OCI-LY3 (cell line): ENCODE data around the gene MACC1.
"Not testable (repeated sequence)": the region's sequence is repeated elsewhere in the genome, so short reads cannot be mapped to it uniquely, and the experiment has no call there.

ENCODE experiments used
- H2AFZ ChIP-seq: fragments of 200-600, 300-600 bp; shearing (Covaris generic); 2 replicates; pipeline ENCODE4 v1.6.0; 2014; ENCODE audit warnings: antibody characterized with exemption, low read depth, low read length
- H3K27ac ChIP-seq: fragments of 200-600, 300-600 bp; sonication (generic); 2 replicates; pipeline ENCODE4 v1.5.1; 2014; ENCODE audit warnings: mild to moderate bottlenecking, low read length, moderate library complexity, mixed read lengths
- H3K27me3 ChIP-seq: fragments of 200-600, 300-600 bp; sonication (generic); 2 replicates; pipeline ENCODE4 v1.6.1; 2014; ENCODE audit warnings: low read depth, low read length, mixed read lengths
- H3K36me3 ChIP-seq: fragments of 200-600, 300-600 bp; sonication (generic); replicated peaks from 2 replicates; pipeline ENCODE3; 2014; ENCODE audit warnings: low read depth, low read length, mixed read lengths
- H3K4me1 ChIP-seq: fragments of 300-600, 200-600 bp; sonication (generic); 2 replicates; pipeline ENCODE4 v1.6.1; 2014; ENCODE audit warnings: low read length, mixed read lengths
- H3K4me2 ChIP-seq: fragments of 200-600, 300-600 bp; sonication (generic); 2 replicates; pipeline ENCODE4 v1.6.1; 2014; ENCODE audit warnings: low read length, mixed read lengths
- H3K4me3 ChIP-seq: fragments of 300-600, 200-600 bp; sonication (generic); 2 replicates; pipeline ENCODE4 v1.5.1; 2014; ENCODE audit warnings: antibody characterized with exemption, mild to moderate bottlenecking, low read length, moderate library complexity
- H3K79me2 ChIP-seq: fragments of 300-600, 200-600 bp; shearing (Covaris generic); 2 replicates; pipeline ENCODE4 v1.6.1; 2014; ENCODE audit warnings: mild to moderate bottlenecking, low read length, mixed read lengths
- H3K9ac ChIP-seq: fragments of 300-600, 200-600 bp; shearing (Covaris generic); 2 replicates; pipeline ENCODE4 v1.6.0; 2014; ENCODE audit warnings: mild to moderate bottlenecking, low read length, moderate library complexity
- H3K9me3 ChIP-seq: fragments of 200-600, 300-600 bp; shearing (Covaris generic); 2 replicates; pipeline ENCODE4 v1.6.1; 2014; ENCODE audit warnings: low read length, mixed read lengths; ENCODE audit not compliant: insufficient read depth
- H4K20me1 ChIP-seq: fragments of 200-600, 300-600 bp; sonication (generic); 2 replicates; pipeline ENCODE4 v1.6.1; 2016; ENCODE audit warnings: low read length, mixed read lengths; ENCODE audit not compliant: insufficient read depth
- EZH2phosphoT487 ChIP-seq: fragments of 200-600 bp; shearing (Covaris generic); IDR thresholded peaks from 2 replicates; pipeline ENCODE4 v1.6.1; 2018; ENCODE audit warnings: antibody characterized with exemption, mixed run types, low read depth
- TF ChIP-seq, protein P1 (sequence below): fragments of 200-600, 300-600 bp; sonication (generic); IDR thresholded peaks from 2 replicates; pipeline ENCODE4 v1.5.1; 2014; ENCODE audit warnings: antibody characterized with exemption, low read length, low read depth

The MACC1 gene

GRCh38 chr7:20214132-20214531, 3.1 kb downstream of the MACC1 start:
- Histone ChIP-seq H3K27ac (no peak overlapping the region), H3K4me1 (peaks cover 38% of the 10 kb centered on the region), H3K4me3 (no peak overlapping the region), H3K4me2 (no peak overlapping the region), H4K20me1 (no peaks in the 10 kb centered on the region), H3K9me3 (peaks cover 7% of the 10 kb centered on the region; the same call in 1 of the 2 replicates), H3K79me2 (peaks cover 49% of the 10 kb centered on the region), H2AFZ (no peak overlapping the region), H3K9ac (no peak overlapping the region), H3K36me3 (peaks cover 13% of the 10 kb centered on the region), H3K27me3 (no peaks in the 10 kb centered on the region)
- no peak for TF ChIP-seq EZH2phosphoT487
- TF ChIP-seq, protein P1, sequence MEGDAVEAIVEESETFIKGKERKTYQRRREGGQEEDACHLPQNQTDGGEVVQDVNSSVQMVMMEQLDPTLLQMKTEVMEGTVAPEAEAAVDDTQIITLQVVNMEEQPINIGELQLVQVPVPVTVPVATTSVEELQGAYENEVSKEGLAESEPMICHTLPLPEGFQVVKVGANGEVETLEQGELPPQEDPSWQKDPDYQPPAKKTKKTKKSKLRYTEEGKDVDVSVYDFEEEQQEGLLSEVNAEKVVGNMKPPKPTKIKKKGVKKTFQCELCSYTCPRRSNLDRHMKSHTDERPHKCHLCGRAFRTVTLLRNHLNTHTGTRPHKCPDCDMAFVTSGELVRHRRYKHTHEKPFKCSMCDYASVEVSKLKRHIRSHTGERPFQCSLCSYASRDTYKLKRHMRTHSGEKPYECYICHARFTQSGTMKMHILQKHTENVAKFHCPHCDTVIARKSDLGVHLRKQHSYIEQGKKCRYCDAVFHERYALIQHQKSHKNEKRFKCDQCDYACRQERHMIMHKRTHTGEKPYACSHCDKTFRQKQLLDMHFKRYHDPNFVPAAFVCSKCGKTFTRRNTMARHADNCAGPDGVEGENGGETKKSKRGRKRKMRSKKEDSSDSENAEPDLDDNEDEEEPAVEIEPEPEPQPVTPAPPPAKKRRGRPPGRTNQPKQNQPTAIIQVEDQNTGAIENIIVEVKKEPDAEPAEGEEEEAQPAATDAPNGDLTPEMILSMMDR = no peak

- H3K27ac ChIP-seq = no peak overlapping the region
- no peak overlapping the region for H2AFZ ChIP-seq
- H3K9me3 ChIP-seq = peaks cover 13% of the 10 kb centered on the region; the same call in 1 of the 2 replicates
- peaks cover 15% of the 10 kb centered on the region for H3K36me3 ChIP-seq
- H3K4me2 ChIP-seq = no peak overlapping the region
- H3K27me3 ChIP-seq = no peaks in the 10 kb centered on the region
- no peak overlapping the region for H3K9ac ChIP-seq
- no peak overlapping the region for H3K4me3 ChIP-seq
- H4K20me1 ChIP-seq = no peaks in the 10 kb centered on the region
- H3K4me1 ChIP-seq = peaks cover 31% of the 10 kb centered on the region
- peaks cover 51% of the 10 kb centered on the region for H3K79me2 ChIP-seq
- TF ChIP-seq, protein P1 = no peak
- TF ChIP-seq EZH2phosphoT487 = no peak
These were observed 3.8 kb downstream of the MACC1 start for GRCh38 chr7:20213378-20213777.

DNA sequence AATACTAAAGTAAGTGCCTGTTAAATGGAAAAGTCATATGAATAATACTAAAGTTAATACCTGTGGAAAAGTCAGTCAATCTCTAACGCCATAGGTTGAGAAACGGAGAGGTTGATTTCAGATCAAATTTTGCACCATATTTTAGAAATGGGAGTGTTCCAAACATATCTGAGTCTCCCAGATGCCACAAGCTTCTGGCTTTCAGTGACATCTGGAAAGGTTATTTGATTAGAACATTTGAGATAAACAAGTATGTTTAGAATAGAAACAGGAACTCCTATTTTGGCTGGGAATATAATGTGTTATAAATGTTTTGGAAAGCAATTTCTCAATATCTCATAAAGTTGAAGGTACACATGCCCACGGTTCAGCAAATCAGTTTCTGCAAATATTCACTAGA, 5.8 kb downstream of the MACC1 start:
- TF ChIP-seq, protein P1 = no peak
- Histone ChIP-seq H3K27me3 (no peaks in the 10 kb centered on the region), H3K79me2 (peaks cover 46% of the 10 kb centered on the region), H3K4me1 (peaks cover 14% of the 10 kb centered on the region), H4K20me1 (no peaks in the 10 kb centered on the region), H3K4me2 (no peak overlapping the region), H3K27ac (no peak overlapping the region), H3K9ac (no peak overlapping the region), H3K36me3 (peaks cover 15% of the 10 kb centered on the region), H3K9me3 (peaks cover 13% of the 10 kb centered on the region; the same call in 1 of the 2 replicates), H2AFZ (no peak overlapping the region), H3K4me3 (no peak overlapping the region)

DNA sequence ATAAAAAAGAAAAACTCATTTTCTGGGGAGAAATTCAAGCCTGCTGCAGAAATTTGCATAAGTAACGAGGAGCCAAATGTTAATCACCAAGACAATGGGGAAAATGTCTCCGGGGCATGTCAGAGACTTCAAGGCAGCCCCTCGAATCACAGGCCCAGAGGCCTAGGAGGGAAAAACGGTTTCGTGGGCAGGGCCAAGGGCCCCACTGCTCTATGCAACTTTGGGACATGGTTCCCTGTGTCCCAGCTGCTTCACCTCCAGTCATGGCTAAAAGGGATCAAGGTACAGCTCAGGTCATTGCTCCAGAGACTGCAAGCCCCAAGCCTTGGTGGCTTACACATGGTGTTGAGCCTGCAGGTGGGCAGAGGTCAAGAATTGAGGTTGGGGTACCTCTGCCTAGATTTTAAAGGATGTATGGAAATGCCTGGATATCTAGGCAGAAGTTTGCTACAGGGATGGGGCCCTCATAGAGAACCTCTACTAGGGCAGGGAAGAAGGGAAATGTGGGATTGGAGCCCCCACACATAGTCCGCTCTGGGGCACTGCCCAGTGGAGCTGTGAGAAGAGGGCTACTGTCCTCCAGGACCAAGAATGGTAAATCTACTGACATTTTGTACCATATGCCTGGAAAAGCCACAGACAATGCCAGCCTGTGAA, 8.4 kb downstream of the MACC1 start:
- Histone ChIP-seq H3K4me3 (no peak overlapping the region), H3K27me3 (no peaks in the 10 kb centered on the region), H3K36me3 (peaks cover 15% of the 10 kb centered on the region), H3K4me2 (no peak overlapping the region), H4K20me1 (no peaks in the 10 kb centered on the region), H2AFZ (no peak overlapping the region), H3K9ac (no peak overlapping the region), H3K27ac (no peak overlapping the region), H3K4me1 (no peaks in the 10 kb centered on the region), H3K9me3 (peaks cover 13% of the 10 kb centered on the region; the same call in 1 of the 2 replicates), H3K79me2 (peaks cover 23% of the 10 kb centered on the region)
- TF ChIP-seq, protein P1 = no peak

- H3K4me3 ChIP-seq, H2AFZ ChIP-seq, H3K27ac ChIP-seq, H3K4me1 ChIP-seq, H3K4me2 ChIP-seq, H3K9ac ChIP-seq, H3K27me3 ChIP-seq, H4K20me1 ChIP-seq: not testable (repeated sequence)
- Histone ChIP-seq H3K9me3 (peaks cover 13% of the 10 kb centered on the region; the same call in 1 of the 2 replicates), H3K36me3 (peaks cover 15% of the 10 kb centered on the region), H3K79me2 (peaks cover 14% of the 10 kb centered on the region)
These were observed 9.4 kb downstream of the MACC1 start for GRCh38 chr7:20207811-20208210.
